Epithelial cell of prostate (primary cell): ENCODE measurements around the gene TIMM50.
"Not testable (repeated sequence)": the region's sequence is repeated elsewhere in the genome, so short reads cannot be mapped to it uniquely, and the experiment has no call there.

Experiments
- DNase-seq: peaks from one replicate; pipeline ENCODE4 v3.0.0-alpha.2; 2011; ENCODE audit warnings: low read depth, low spot score
- H3K27ac ChIP-seq: fragments of 450-650 bp; 2 replicates; pipeline ENCODE4 v1.5.1; 2017; ENCODE audit warnings: mild to moderate bottlenecking

Gene TIMM50

DNA sequence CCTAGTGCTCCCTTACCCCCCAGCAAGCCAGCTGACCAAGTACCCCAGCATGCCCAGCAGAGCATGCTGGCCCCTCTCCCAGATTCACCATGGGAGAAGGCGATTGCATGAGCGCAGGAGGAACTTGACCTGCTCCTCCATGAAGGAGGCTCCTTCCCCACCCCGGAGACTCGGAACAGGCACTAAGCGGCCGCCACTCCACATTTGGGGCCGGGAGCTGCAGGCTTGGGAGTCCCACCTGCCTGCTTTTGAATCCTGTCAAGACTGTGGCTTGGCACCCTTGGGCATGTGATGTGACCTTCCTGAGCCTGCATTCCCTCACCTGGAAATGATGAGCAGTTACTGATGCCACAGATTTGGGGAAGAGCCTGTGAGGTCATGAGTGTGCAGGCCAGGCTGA lies 12.7 kb upstream of the TIMM50 start:
- DNase-seq = no peak
- H3K27ac ChIP-seq = no peak overlapping the region

- DNase-seq = no peak
- no peak overlapping the region for H3K27ac ChIP-seq
These were observed 11.6 kb upstream of the TIMM50 start for GRCh38 chr19:39469036-39469435.

DNA sequence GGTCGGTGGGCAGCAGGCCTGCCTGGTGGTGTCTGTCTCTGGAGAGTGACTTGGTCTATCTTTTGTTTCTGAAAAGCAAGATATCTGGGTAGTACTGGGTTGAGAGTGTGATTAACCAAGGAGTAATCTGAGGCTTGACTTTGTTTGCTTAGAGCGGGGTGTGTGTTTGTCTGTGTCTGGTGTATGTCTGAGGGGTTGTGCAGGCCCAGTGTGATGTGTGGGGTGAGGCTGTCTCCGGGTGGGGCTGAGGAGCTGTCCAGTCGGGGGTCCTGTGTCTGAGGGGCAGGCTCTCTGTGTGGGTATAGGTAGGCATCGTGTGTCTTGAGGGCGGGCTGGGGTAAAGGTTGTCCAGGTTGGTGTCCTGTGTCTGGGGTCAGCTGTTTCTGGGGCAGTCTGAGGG lies 11.1 kb upstream of the TIMM50 start:
- no peak for DNase-seq
- H3K27ac ChIP-seq = no peak overlapping the region

GRCh38 chr19:39470724-39471339 lies 9.8 kb upstream of the TIMM50 start:
- H3K27ac ChIP-seq = no peak overlapping the region
- DNase-seq = no peak

- no peak overlapping the region for H3K27ac ChIP-seq
- DNase-seq = no peak
These were observed 8.7 kb upstream of the TIMM50 start for GRCh38 chr19:39471756-39472536.

DNA sequence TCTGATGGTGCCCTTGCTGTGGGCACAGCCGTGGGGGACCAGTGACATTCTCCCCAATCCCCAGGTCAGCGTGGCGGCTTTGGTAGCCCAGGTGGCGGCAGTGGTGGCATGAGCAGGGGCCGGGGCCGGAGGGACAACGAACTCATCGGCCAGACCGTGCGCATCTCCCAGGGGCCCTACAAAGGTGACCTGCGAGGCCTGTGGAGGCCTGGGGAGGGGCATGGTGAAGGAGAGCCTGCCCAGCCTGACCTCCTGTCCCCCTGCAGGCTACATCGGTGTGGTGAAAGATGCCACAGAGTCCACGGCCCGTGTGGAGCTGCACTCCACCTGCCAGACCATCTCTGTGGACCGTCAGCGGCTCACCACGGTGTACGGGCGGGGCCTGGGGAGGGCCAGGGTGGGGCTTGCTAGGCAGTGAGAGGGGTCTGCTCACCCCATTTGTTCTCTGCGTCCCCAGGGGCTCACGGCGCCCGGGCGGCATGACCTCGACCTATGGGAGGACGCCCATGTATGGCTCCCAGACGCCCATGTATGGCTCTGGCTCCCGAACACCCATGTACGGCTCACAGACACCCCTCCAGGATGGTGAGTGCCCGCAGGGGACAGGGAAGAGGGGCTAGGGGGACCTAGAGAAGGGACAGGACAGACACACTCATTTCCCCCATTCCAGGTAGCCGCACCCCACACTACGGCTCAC lies 7.7 kb upstream of the TIMM50 start:
- no peak overlapping the region for H3K27ac ChIP-seq
- no peak for DNase-seq

- no peak overlapping the region for H3K27ac ChIP-seq
- no peak for DNase-seq
These were observed 7.1 kb upstream of the TIMM50 start for GRCh38 chr19:39473443-39473960.

GRCh38 chr19:39474139-39474620 lies 6.5 kb upstream of the TIMM50 start:
- H3K27ac ChIP-seq = no peak overlapping the region
- no peak for DNase-seq

GRCh38 chr19:39475748-39476147 lies 4.9 kb upstream of the TIMM50 start:
- no peak overlapping the region for H3K27ac ChIP-seq
- DNase-seq = no peak

DNA sequence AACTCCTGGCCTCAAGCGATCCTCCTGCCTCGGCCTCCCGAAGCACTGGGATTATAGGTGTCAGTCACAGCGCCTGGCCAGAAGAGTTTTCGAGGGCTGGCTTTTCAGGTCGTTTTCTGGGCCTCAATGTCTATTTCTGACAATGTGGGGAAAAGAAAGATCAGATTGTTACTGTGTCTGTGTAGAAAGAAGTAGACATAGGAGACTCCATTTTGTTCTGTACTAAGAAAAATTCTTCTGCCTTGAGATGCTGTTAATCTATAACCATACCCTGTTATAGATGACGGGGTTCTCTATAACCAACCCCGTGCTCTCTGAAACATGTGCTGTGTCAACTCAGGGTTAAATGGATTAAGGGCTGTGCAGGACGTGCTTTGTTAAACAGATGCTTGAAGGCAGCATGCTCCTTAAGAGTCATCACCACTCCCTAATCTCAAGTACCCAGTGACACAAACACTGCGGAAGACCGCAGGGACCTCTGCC lies 1.3 kb upstream of the TIMM50 start:
- not testable (repeated sequence) for DNase-seq

GRCh38 chr19:39479916-39480315 lies 722 bp upstream of the TIMM50 start:
- H3K27ac ChIP-seq = peak overlapping the region; percentile 64
- no peak for DNase-seq

More for the DNA sequence above, 1.3 kb upstream of the TIMM50 start:
- H3K27ac ChIP-seq = peak overlapping the region; percentile 64

- DNase-seq = no peak
- peak overlapping the region; percentile 64 for H3K27ac ChIP-seq
These were observed 549 bp downstream of the TIMM50 start for GRCh38 chr19:39481229-39481545.

DNA sequence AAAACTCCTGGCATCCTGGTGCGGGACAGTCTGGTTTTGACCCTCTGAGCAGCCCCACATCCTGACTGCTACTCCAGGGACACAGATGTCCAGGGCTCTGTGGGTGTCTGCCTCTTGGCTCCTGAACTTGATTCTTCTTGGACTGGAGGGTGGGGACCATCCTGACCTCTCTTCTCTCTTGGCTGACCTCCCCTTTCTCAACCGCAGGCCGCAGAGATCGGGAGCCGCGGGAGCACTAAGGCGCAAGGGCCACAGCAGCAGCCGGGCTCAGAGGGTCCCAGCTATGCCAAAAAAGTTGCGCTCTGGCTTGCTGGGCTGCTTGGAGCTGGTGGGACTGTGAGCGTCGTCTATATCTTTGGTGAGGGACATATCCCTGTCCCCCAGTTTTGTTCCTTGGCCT lies 1.0 kb downstream of the TIMM50 start:
- no peak for DNase-seq
- no peak overlapping the region for H3K27ac ChIP-seq

DNA sequence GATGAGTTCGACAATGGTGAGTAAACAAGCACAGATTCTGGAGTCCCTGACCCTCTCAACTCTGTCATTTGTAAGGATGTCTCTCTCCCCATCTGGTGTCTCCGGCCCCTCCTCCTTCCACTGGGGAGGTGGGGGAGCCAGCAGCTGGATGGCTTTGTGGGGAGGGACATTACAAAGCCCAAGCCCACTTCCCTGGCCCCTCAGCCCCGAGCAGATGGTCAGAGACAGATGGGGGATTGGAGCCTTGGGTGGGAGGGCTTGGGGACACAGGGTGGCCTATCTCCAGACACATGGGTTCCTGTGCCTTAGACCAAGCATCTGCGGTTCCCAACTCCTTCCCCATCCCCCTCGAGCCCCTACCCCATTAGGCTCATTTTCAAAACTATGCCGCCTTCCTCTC lies 2.5 kb downstream of the TIMM50 start:
- DNase-seq = no peak

DNA sequence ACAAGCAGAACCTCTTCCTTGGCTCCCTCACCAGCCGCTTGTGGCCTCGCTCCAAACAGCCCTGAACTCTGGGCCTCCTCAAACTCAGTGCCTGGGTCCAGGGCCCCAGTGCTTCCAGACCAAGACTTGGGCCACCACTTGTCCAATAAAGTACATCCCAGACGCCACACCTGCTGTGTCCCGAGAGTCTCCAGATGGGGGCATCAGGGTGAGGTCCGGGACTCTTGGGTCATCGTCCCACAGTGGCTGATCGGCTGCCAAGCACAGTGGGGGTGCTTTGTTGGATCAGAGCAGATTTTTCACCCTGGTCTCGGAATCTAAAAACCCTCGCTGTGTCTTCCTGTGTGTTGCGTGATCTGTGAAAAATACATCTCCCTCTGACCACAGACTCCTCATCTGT lies 9.1 kb downstream of the TIMM50 start:
- H3K27ac ChIP-seq = no peak overlapping the region
- DNase-seq = no peak

More for the DNA sequence above, 2.5 kb downstream of the TIMM50 start:
- no peak overlapping the region for H3K27ac ChIP-seq

DNA sequence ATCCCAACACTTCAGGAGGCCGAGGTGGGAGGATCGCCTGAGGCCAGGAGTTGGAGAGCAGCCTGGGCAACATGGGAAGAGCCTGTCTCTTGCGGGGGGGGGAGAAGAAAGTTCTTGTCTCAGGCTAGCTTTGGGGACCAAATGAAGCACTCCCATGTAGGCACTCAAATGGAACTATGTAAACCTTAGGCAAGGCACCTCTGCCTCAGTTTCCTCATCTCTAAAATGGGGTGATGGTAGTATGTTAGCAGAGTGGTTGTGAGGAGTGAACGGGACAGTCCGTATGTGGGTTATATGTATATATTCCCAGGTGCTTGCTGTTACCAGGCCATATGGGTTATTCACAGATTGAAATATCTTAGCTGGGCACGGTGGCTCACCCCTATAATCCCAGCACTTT lies 11.6 kb downstream of the TIMM50 start:
- no peak overlapping the region for H3K27ac ChIP-seq
- no peak for DNase-seq

GRCh38 chr19:39492788-39493187 lies 12.2 kb downstream of the TIMM50 start:
- no peak for DNase-seq
- H3K27ac ChIP-seq = peak overlapping the region; percentile 43

GRCh38 chr19:39494661-39495060 lies 14.0 kb downstream of the TIMM50 start:
- DNase-seq = no peak

DNA sequence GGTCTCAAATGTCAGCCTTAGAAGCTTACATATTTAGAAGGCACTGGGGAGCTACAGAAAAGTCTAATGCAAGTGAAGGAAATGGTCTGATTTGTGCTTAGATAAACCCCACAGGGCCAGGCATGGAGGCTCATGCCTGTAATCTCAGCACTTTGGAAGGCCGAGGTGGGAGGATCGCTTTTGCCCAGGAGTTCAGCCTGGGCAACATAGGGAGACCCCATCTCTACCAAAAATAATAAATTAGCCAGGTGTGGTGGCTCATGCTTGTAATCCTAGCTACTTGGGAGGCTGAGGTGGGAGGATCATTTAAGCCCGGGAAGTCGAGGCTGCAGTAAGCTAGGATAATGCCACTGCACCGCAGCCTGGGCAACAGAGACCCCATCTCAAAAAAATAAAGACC lies 15.4 kb downstream of the TIMM50 start:
- no peak overlapping the region for H3K27ac ChIP-seq
- no peak for DNase-seq

More at GRCh38 chr19:39494661-39495060, 14.0 kb downstream of the TIMM50 start:
- H3K27ac ChIP-seq = no peak overlapping the region

DNA sequence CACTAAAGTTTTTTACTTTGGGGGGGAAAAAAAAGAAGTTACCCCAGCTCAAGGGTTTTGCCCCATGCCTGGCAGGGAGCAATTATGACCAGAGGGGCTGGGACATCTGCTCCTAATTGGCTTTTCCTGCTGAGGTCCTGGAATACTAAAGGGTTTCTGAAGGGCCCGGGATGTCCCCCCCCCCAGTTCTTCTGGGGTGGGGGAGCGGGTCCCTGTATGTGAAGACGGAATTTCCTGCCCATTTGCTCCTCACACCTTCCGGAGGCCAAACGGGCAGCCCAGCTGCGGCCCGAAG lies 17.0 kb downstream of the TIMM50 start:
- H3K27ac ChIP-seq = no peak overlapping the region
- DNase-seq = no peak
